ENCODE data around the gene MED13.

The MED13 gene

GRCh38 chr17:62017496-62017895 is 47.6 kb downstream of the MED13 start:
- TF ChIP-seq SIN3A (IDR thresholded peaks at IDR 0.05; ENCODE audit: borderline replicate concordance, insufficient read depth, low read length) (no peak), TAF1 (IDR thresholded peaks at IDR 0.05; ENCODE audit: borderline replicate concordance, insufficient read depth, low read length) (no peak), POLR2AphosphoS5 (IDR thresholded peaks at IDR 0.05; ENCODE audit: low read depth, low read length) (no peak), FOXP2 (optimal IDR thresholded peaks at IDR 0.05; ENCODE audit: borderline replicate concordance, extremely low read depth, extremely low read length, insufficient read depth) (no peak)
- TF ChIP-seq, protein P1, sequence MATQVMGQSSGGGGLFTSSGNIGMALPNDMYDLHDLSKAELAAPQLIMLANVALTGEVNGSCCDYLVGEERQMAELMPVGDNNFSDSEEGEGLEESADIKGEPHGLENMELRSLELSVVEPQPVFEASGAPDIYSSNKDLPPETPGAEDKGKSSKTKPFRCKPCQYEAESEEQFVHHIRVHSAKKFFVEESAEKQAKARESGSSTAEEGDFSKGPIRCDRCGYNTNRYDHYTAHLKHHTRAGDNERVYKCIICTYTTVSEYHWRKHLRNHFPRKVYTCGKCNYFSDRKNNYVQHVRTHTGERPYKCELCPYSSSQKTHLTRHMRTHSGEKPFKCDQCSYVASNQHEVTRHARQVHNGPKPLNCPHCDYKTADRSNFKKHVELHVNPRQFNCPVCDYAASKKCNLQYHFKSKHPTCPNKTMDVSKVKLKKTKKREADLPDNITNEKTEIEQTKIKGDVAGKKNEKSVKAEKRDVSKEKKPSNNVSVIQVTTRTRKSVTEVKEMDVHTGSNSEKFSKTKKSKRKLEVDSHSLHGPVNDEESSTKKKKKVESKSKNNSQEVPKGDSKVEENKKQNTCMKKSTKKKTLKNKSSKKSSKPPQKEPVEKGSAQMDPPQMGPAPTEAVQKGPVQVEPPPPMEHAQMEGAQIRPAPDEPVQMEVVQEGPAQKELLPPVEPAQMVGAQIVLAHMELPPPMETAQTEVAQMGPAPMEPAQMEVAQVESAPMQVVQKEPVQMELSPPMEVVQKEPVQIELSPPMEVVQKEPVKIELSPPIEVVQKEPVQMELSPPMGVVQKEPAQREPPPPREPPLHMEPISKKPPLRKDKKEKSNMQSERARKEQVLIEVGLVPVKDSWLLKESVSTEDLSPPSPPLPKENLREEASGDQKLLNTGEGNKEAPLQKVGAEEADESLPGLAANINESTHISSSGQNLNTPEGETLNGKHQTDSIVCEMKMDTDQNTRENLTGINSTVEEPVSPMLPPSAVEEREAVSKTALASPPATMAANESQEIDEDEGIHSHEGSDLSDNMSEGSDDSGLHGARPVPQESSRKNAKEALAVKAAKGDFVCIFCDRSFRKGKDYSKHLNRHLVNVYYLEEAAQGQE (IDR thresholded peaks at IDR 0.05; ENCODE audit: insufficient read depth in 1 of 2, low read depth in 2 of 2, low read length in 2 of 2): no peak

- TF ChIP-seq, protein P1 (IDR thresholded peaks at IDR 0.05; ENCODE audit: insufficient read depth in 1 of 2, low read depth in 2 of 2, low read length in 2 of 2): no peak
- TF ChIP-seq FOXP2 (optimal IDR thresholded peaks at IDR 0.05; ENCODE audit: borderline replicate concordance, extremely low read depth, extremely low read length, insufficient read depth): no peak
- TF ChIP-seq TAF1 (IDR thresholded peaks at IDR 0.05; ENCODE audit: borderline replicate concordance, insufficient read depth, low read length): no peak
- TF ChIP-seq POLR2AphosphoS5 (IDR thresholded peaks at IDR 0.05; ENCODE audit: low read depth, low read length): no peak
- no peak for TF ChIP-seq SIN3A (IDR thresholded peaks at IDR 0.05; ENCODE audit: borderline replicate concordance, insufficient read depth, low read length)
Measured at GRCh38 chr17:62014526-62014925, 50.6 kb downstream of the MED13 start.

DNA sequence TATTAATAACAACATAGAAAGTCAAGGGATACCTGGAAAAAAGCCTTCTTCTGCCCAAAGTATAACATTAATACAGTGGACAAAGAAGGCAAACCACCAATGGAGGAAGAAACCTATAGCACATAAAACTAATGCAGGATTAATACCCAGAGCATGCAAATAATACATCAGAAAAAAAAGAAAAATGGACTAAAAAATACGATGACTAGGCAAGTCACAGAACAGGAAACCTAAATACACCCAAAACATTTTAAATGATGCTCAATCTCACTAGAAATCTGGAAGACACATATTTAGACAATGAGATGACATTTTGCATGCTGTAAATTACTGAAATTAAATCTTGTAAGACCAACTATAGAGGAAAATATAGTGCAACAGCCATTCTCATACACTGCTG is 55.9 kb downstream of the MED13 start:
- no peak for TF ChIP-seq SIN3A (IDR thresholded peaks at IDR 0.05; ENCODE audit: borderline replicate concordance, insufficient read depth, low read length)
- TF ChIP-seq, protein P1 (IDR thresholded peaks at IDR 0.05; ENCODE audit: insufficient read depth in 1 of 2, low read depth in 2 of 2, low read length in 2 of 2): no peak

GRCh38 chr17:62008294-62008693 is 56.8 kb downstream of the MED13 start:
- TF ChIP-seq POLR2AphosphoS5 (IDR thresholded peaks at IDR 0.05; ENCODE audit: low read depth, low read length) (no peak), FOXP2 (optimal IDR thresholded peaks at IDR 0.05; ENCODE audit: borderline replicate concordance, extremely low read depth, extremely low read length, insufficient read depth) (no peak), TAF1 (IDR thresholded peaks at IDR 0.05; ENCODE audit: borderline replicate concordance, insufficient read depth, low read length) (no peak), SIN3A (IDR thresholded peaks at IDR 0.05; ENCODE audit: borderline replicate concordance, insufficient read depth, low read length) (no peak)
- TF ChIP-seq, protein P1 (IDR thresholded peaks at IDR 0.05; ENCODE audit: insufficient read depth in 1 of 2, low read depth in 2 of 2, low read length in 2 of 2): no peak

DNA sequence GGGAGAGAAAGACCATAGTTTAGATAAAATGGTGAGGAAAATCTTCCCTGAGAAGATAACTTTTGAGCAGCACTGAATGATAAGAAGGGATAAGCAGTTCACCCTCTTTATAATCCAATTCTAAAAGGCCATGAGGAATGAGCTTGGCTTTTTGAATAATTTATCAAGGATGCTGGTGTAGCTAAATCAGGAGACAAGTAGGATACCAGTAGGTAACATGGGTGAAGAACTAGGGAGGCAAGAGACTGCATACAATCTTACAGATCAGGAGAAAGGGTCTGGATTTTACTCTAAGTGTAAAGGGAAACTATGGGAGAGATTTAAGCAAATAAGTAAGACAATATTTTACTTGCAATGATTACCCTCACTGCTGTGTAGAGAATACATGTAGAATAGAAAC is 60.7 kb downstream of the MED13 start:
- no peak for TF ChIP-seq TAF1 (IDR thresholded peaks at IDR 0.05; ENCODE audit: borderline replicate concordance, insufficient read depth, low read length)
- TF ChIP-seq FOXP2 (optimal IDR thresholded peaks at IDR 0.05; ENCODE audit: borderline replicate concordance, extremely low read depth, extremely low read length, insufficient read depth): no peak
- no peak for TF ChIP-seq SIN3A (IDR thresholded peaks at IDR 0.05; ENCODE audit: borderline replicate concordance, insufficient read depth, low read length)
- TF ChIP-seq, protein P1 (IDR thresholded peaks at IDR 0.05; ENCODE audit: insufficient read depth in 1 of 2, low read depth in 2 of 2, low read length in 2 of 2): no peak
- no peak for TF ChIP-seq POLR2AphosphoS5 (IDR thresholded peaks at IDR 0.05; ENCODE audit: low read depth, low read length)

Measured in PFSK-1 (cell line).